ENCODE measurements around the gene SEZ6.
A peak's percentile ranks its signal among the peaks of the same experiment; 100 is the strongest.

The SEZ6 gene

DNA sequence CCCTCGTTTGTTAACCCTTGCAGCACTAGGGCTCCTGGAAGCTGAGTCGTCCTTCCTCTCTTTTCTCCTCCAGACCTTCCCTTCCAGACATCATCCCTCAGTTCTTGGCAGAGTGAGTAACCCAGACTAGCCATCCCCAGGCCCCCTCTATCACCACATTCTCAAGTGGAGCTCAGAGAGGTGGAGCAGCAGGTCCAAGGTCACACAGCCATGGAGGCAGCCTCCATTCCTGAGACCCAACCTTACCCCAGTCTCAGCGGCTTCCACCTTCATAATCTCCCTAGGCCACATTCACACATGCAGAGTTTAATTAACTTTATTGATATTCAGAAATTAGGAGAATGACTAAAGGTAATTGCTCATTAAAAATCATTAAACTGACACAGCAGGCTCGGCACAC is 3.0 kb downstream of the SEZ6 start:
- DNase-seq, result no peak

DNA sequence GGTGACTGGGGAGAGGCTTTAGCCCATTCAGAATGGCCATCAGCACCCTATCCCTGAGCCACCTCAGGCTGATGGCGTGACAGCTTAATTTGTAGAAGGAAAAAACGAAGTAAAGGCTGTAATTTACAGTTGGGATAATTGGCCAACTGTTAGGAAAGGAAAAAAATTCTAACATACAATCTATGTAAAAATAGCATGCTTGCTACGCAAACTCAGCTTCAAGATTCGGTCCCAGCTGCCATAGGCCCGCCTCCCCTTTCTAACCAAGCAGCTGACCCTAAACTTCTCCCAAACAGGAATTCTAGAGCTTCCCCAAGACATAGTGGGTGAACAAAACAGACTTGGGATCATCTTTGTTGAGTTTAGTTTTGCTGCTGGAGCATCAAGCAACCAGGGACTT is 4.9 kb downstream of the SEZ6 start:
- no peak for DNase-seq

- no peak for DNase-seq
Observed at GRCh38 chr17:28999206-28999605, 6.6 kb downstream of the SEZ6 start.

DNA sequence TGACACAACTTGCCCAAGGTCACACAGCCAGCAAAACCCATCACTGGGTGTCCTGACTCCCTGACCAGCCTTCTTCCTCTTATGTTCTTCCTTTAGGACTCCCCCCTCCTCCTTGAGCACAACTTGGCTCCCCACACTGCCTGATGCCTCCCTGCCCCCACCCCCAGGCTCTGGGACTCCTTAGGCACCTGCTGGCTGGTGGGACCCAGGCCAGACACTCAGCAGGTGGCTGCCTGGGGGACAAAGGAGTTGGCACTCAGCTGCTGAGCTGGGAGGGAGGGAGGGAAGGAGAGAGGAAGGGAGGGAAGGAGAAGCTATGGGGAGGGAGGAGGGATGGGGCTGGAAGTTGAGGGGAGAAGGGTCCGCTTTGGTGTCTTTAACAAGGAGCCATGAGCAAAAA is 8.0 kb downstream of the SEZ6 start:
- DNase-seq, result no peak

GRCh38 chr17:28996554-28997096 is 9.2 kb downstream of the SEZ6 start:
- DNase-seq, result no peak

- DNase-seq, result no peak
Observed at GRCh38 chr17:28993645-28994426, 12.0 kb downstream of the SEZ6 start.

- no peak for DNase-seq
Observed at GRCh38 chr17:28992625-28993600, 12.9 kb downstream of the SEZ6 start.

DNA sequence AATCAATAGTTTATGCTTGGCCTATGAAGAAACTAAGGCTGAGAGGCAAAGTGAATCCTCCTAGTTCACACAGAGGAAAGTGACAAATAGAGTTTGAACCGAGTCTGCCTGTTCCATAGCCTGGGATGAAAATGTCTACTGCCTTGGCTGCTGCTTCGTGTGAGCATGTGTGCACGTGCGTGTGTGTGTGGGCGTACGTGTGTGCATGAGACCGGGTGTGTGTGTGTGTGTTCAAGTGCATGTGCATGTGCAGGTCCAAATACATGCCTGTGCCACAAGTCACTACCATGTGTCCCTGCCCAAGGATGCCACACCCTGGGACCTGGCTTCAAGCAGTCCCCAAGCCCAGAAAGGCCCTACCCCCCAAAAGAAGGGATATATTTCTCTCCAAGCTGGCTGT is 13.6 kb downstream of the SEZ6 start:
- no peak for DNase-seq

GRCh38 chr17:28991779-28992178 is 14.1 kb downstream of the SEZ6 start:
- no peak for DNase-seq

DNA sequence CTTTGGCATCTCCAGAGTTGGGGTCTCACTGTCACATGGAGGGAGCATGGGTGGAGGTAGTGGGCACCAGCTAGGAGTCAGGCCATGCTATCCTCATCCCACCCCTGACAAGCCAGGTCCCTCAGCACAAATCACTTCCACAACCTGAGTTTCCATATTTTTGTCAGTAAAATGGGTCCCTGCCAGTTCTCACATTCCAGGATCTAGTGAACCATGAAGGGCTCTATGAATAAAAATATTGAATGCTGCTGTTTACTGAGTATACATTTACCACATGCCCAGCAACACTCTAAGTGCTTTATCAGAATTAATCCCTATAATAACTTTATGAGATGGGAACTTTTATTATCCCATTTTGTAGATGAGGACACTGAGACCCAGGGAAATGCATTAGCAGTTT is 16.8 kb downstream of the SEZ6 start:
- DNase-seq, result no peak

- DNase-seq, result no peak
Observed at GRCh38 chr17:28988475-28988874, 17.4 kb downstream of the SEZ6 start.

DNA sequence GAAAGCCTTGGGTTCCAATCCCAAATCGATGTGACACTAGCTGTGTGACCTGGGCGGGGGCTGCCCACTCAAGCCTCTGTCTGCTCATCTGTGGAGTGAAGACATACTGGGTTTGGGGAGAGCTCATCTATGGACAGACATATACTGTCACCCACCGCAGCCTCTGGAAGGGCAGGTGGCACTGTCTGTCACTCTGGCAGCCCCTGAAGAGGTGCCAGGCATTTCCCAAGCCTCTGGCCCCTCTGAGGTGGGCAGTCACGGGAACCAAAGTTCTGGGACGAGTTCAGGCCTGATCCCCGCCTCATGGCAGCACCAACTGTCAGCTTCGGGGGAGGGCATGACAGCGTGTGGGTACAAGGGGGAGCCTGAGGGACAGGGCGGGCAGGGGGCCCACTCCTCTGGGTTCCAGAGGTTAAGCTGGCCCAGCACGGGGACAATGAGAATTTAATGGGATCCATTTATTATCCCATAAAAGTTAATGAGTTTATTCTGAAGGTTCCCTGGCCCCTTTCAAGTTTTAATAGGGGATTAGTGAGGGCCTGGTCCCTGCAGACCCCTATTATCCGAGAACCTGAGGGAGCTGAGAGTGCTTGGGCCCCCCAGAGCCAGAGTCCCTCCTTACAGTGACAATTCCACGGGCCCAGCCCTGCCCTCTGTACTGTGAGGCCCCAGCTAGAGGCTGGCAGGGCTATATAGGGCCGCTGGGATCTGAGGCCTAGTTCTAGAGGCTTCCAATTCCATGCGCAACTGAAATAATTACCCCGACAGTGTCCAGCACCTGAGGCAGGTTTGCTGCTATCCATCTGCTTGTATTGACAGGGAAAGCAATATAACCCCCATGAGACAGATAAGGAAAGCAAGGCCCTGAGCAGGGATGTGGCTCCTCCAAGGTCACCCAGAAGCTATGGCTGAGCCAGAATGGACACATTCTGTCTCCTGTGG is 18.8 kb downstream of the SEZ6 start:
- no peak for DNase-seq

DNA sequence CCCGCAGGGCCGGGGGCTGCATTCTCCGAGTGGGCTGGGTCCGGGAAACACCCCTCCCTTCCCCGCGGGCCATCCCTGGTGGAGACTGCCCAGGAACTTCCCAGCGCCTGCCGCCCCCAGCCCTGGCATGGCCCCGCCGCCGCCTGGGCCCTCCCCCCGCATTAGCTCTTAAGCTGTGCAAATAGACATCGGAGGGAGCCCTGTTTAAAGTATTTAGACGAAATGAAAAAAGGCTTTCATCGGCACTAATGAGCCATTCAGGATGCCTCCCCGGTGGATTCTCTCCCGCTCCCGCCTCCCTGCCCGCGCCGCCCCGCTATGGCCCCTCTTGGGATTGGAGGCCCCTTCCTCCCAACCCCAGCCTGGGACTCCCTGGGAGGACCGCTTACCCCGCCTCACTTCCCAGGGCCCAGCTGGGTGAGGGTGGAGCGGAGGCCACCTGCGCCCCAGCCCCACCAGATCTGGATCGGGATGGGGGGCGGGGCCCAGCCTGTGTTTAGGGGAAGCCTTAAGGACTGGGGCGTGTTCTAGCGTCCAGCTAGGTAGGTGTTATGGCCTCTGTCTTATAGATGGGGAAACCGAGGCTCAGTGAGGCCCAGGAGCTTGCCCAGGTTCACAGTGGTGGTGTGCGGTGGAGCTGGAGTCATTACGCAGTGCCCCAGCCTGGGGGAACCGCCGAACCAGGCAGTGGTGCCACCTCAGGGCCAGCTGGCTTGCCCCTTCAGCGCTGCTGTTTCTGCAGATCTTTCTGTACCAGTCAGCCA is 19.7 kb downstream of the SEZ6 start:
- DNase-seq, result no peak

DNA sequence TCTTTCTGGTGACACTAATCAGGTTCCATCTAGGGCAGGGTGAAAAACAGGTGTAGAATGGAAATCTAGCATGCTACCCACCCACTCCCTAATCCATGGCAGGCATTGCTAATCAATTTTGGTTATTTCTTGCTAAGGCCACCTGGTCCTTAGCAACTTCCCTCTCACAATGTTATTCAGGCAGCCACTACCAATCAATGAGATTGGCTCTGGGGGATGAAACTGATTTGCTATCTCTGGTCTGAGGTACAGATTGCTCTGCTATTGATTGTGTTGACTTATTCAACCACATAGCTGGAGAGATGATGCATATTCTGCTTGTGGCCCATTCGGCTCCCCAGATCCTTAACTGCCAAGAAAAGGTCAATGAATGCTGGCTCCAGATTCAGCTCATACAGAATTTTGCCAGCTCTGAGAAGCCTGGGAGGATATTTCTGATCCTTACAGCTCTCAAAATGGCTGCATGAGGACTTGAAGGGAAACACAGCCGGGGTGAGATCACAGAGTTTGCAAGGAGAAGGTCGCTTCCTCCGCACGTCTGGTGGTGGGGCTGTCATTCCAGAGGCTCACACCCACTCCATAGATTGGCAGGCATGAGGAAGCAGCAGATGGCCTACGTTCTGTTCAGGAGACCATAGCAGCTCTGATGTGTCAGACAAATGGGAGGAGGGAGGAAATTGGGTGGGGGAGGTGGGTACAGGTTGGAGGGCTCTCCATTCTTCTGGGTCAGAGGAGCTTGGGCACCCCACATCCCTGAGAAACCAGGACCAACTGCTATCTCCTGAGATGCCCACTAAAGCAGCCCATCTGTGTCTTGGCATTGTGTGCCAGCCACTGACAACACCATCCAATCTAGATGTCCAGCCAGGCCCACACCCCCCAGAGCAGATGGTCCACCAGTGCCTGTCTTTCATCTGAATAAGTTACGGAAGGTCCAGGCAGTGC is 22.3 kb downstream of the SEZ6 start:
- DNase-seq, result no peak

DNA sequence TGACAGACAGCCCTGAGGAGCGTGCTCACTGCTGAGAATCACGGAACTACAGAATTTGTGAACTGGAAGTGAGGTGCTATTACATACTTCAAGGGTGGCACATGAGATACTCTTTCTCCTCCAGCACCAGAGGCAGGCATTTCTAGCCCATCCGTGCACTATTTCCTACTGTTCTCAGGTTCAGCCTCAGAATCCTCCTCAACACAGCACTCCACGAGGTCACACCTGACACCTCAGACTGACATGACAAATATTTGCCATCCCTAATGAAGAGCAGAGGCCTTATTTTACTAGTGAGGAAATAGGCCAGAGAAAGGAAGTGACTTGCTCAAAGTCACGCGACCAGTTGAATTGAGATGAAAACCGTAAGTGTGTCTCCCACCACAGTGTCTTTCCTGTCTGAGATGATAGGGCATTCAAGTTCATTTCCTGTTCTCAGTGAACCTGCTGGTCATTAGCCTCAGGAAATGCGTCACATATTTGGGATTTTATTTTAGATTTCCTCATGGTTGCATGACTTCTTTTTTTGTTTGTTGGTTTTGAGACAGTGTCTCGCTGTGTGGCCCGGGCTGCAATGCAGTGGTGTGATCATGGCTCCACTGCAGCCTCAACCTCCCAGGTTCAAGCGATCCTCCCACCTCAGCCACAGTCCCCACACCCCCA is 23.6 kb downstream of the SEZ6 start:
- peak; percentile 26 to 46 for DNase-seq

DNA sequence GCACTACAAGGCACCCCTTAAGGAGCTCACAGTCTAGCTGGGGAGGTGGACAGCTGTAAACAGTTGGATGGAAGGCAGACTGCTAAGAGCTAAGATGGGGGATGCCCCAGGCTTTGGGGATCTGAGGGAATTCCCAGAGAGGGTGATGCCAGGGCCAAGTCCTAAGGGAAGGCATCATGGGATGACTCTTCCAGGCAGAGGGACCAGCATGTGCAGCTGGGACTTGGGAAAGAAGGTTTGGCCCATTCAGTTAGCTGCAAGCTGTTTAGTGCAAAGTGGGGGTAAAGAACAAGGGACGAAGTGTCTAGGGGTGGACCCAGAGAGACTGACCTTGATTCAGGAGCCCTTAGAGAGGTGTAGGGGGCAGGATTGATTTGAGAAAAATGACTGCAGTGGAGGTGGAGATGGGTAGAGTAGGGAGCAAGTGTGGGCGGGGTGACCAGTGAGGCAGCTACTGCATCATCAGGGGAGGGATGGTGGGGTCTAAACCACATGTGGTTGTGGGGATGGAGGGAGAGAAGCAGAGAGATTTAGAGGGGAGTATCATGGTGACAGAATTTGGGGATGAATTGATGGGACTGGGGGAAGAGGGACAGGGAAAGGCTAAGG is 27.4 kb downstream of the SEZ6 start:
- no peak for DNase-seq

DNA sequence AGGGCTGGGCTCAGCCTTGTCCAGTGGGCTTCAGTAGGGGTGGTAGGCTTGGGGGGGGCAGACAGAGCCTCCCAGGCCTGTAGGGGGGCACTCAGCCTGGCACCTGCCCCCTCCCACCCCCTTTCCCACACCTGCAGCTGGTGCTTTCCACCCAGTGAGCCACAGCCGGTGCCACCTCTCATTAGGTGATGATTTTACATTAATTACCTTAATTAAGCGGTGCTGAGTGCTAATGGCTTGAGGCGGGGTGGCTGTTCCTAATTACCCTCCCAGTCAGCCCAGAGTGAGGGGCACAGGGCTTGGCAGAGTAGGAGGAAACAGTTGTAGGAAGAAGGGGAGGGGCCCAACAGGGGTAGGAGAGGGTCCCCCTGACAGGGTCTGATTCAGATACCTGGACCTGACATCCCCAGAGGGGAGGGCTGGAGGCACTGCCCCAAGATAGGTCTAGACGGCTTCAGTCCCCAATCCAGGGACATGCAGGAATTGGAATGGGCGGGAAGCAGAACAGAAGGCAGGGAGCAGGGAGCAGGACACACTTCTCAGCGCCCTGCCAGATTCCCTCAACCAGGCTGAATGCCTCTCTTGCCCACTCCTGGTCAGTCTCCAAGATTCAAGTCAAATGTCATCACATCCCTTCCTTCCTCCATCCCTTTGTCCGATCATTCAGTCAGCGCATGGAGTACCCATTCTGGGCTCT is 28.0 kb downstream of the SEZ6 start:
- DNase-seq, result no peak

DNA sequence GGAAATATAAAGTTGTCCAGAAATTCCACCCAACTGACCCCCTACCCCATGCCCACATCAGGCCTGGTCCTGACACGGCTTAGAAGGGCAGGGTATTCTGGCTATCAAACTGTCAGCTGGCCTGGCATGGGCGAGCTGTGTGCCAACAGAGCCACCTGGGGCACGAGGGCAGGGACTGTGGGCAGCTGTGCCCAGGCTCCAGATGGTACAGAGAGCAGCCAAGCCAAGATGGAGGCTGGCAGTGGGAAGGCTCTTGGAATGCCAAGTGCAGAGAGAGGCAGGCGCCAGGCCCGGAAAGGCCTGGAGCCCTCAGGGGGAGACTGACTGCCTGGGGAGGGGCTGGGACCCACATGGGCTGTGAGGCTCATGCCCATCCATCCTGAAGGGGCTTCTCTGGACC is 30.2 kb downstream of the SEZ6 start:
- DNase-seq, result no peak

DNA sequence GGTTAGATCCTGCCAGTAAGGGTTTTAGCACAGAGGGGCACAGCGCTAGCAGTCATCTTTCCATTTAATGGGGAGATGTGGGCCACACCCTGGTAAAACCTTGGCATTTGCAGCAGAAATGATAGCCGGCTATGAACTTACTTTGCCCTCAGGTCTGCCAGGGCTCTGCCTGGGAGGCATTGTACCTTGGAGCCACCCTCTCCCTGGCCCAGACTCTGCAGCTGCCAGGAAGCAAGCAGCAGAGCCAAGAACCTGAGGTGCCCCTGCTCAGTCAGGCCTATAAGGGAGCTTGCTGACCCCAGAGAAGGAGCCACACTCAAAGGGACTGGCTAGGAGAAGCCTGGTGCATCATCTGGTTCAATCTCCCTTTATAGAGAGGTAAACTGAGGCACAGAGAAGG is 30.8 kb downstream of the SEZ6 start:
- no peak for DNase-seq
